NB4 (cell line): ENCODE data around the gene OR52B2.

Experiments used
- DNase-seq: peaks from one replicate; pipeline ENCODE4 v3.0.0; 2010; ENCODE audit warnings: low read depth
- H3K4me3 ChIP-seq: one replicate; pipeline ENCODE4 v1.5.1; 2011; ENCODE audit warnings: mild to moderate bottlenecking, low read depth, low read length, moderate library complexity
- CTCF ChIP-seq: IDR thresholded peaks from one replicate; pipeline ENCODE4 v1.5.1; 2012; ENCODE audit warnings: low read depth, low read length
- MAX ChIP-seq: IDR thresholded peaks from 2 replicates; pipeline ENCODE4 v1.6.1; 2011; ENCODE audit warnings: low read depth, low read length
- MYC ChIP-seq: IDR thresholded peaks from 2 replicates; pipeline ENCODE4 v1.6.1; 2011; ENCODE audit warnings: low read depth, low read length
- POLR2A ChIP-seq: IDR thresholded peaks from 2 replicates; pipeline ENCODE4 v1.6.1; 2011; ENCODE audit warnings: mild to moderate bottlenecking; ENCODE audit not compliant: insufficient read length; ENCODE audit errors: extremely low read depth

OR52B2 gene

GRCh38 chr11:6197466-6198200 lies 27.5 kb upstream of the OR52B2 start:
- H3K4me3 ChIP-seq: no peak overlapping the region
- no peak for DNase-seq
- TF ChIP-seq MYC (no peak), MAX (no peak), CTCF (no peak), POLR2A (no peak)

- peak; percentile 60 for DNase-seq
- TF ChIP-seq POLR2A (no peak), CTCF (no peak), MAX (no peak), MYC (no peak)
Observed at GRCh38 chr11:6196396-6196795, 26.3 kb upstream of the OR52B2 start.

GRCh38 chr11:6194065-6194581 lies 24.0 kb upstream of the OR52B2 start:
- no peak overlapping the region for H3K4me3 ChIP-seq
- peak; percentile 86 for DNase-seq
- peak; percentile 62 for TF ChIP-seq MYC
- peak; percentile 56 for TF ChIP-seq MAX
- TF ChIP-seq POLR2A: peak; percentile 42
- no peak for TF ChIP-seq CTCF

More at GRCh38 chr11:6196396-6196795, 26.3 kb upstream of the OR52B2 start:
- H3K4me3 ChIP-seq: no peak overlapping the region

- no peak overlapping the region for H3K4me3 ChIP-seq
- TF ChIP-seq MYC (no peak), CTCF (no peak), POLR2A (no peak), MAX (no peak)
Observed at GRCh38 chr11:6191742-6192141, 21.6 kb upstream of the OR52B2 start.

GRCh38 chr11:6175440-6175839 lies 5.3 kb upstream of the OR52B2 start:
- no peak for TF ChIP-seq POLR2A
- no peak for TF ChIP-seq MYC
- no peak for TF ChIP-seq MAX
- no peak for TF ChIP-seq CTCF
- DNase-seq: no peak
- H3K4me3 ChIP-seq: no peak overlapping the region

More at GRCh38 chr11:6191742-6192141, 21.6 kb upstream of the OR52B2 start:
- DNase-seq: peak; percentile 16
